ENCODE measurements around the gene NPAS1. TPM values are rescaled to one million over a fixed set of nuclear protein-coding genes. Genes with fewer than 3 reads are reported as not detected.

Gene NPAS1, protein sequence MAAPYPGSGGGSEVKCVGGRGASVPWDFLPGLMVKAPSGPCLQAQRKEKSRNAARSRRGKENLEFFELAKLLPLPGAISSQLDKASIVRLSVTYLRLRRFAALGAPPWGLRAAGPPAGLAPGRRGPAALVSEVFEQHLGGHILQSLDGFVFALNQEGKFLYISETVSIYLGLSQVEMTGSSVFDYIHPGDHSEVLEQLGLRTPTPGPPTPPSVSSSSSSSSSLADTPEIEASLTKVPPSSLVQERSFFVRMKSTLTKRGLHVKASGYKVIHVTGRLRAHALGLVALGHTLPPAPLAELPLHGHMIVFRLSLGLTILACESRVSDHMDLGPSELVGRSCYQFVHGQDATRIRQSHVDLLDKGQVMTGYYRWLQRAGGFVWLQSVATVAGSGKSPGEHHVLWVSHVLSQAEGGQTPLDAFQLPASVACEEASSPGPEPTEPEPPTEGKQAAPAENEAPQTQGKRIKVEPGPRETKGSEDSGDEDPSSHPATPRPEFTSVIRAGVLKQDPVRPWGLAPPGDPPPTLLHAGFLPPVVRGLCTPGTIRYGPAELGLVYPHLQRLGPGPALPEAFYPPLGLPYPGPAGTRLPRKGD
- under 0.01 and 2.5 TPM in 2 replicates for total RNA-seq

GRCh38 chr19:47019431-47020041 is at the start of gene NPAS1:
TSS of gene NPAS1 (plus strand) at chr19:47019837. CDS start at chr19:47021048, 1,211 bp downstream.

Other genes starting within 250 kb of the NPAS1 start
- 347 and 349 TPM in 2 replicates for gene SLC1A5, start 231.2 kb upstream of the NPAS1 start, total RNA-seq
- 347 and 432 TPM in 2 replicates for gene AP2S1, start 169.0 kb upstream of the NPAS1 start, total RNA-seq
- gene ARHGAP35, start 158.8 kb upstream of the NPAS1 start, total RNA-seq, result 22.8 and 26.6 TPM in 2 replicates
- gene TMEM160, start 28.8 kb downstream of the NPAS1 start, total RNA-seq, result 28.3 and 55.8 TPM in 2 replicates
- gene ZC3H4, start 93.9 kb downstream of the NPAS1 start, total RNA-seq, result 13.5 and 18.1 TPM in 2 replicates
- 177 and 236 TPM in 2 replicates for gene SAE1, start 111.0 kb downstream of the NPAS1 start, total RNA-seq
- gene BBC3, start 211.4 kb downstream of the NPAS1 start, total RNA-seq, result 16.7 and 19.9 TPM in 2 replicates
- 13.1 and 25.7 TPM in 2 replicates for gene CCDC9, start 236.7 kb downstream of the NPAS1 start, total RNA-seq

Measured in myometrial cell (primary cell).